HL-60 (cell line): ENCODE measurements around the gene ARL6IP5.

ENCODE experiments used
- CTCF ChIP-seq: IDR thresholded peaks from one replicate; pipeline ENCODE4 v1.5.1; 2011; ENCODE audit warnings: low read length, control low read depth, inconsistent platforms; ENCODE audit not compliant: insufficient read depth
- GABPA ChIP-seq: IDR thresholded peaks from 2 replicates; pipeline ENCODE4 v1.6.1; 2012; ENCODE audit warnings: low read depth
- POLR2AphosphoS5 ChIP-seq: IDR thresholded peaks from 2 replicates; pipeline ENCODE4 v1.6.1; 2012; ENCODE audit warnings: low read depth
- REST ChIP-seq: IDR thresholded peaks from 2 replicates; pipeline ENCODE4 v1.6.1; 2012; ENCODE audit warnings: low read depth; ENCODE audit not compliant: insufficient replicate concordance
- SPI1 ChIP-seq: IDR thresholded peaks from 2 replicates; pipeline ENCODE4 v1.6.1; 2012; ENCODE audit warnings: low read depth, mild to moderate bottlenecking, borderline replicate concordance

- TF ChIP-seq CTCF = no peak
- TF ChIP-seq POLR2AphosphoS5 = no peak
- TF ChIP-seq GABPA = no peak
- TF ChIP-seq REST = no peak
- no peak for TF ChIP-seq SPI1
Measured at GRCh38 chr3:69113536-69113935, 28.8 kb downstream of the ARL6IP5 start.
